ENCODE results near the gene ZNF236. TPM values are rescaled to one million over a fixed set of nuclear protein-coding genes. Genes with fewer than 3 reads are reported as not detected.

The ZNF236 gene
- total RNA-seq, 1 donor, result 11.6 TPM

DNA sequence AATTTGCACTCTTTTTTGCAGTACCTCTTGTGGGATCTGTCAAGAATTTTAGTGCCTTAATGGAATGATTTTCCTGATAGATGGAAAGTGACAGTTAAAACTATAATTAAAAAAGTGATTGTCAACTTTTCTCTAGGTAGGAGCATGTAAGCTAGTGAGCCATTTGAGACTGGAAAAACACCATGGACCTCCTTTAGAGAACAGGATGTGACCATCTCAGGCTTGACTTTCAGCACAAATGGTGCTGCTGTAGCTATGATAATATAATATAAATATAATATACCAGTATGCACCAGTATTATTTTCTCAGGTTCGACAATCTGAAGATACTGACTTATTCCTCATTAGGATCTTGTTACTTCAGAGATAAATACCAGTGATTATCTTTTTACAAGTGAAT lies 27.8 kb downstream of the ZNF236 start:
- peaks cover 4% of the 10 kb centered on the region for H3K36me3 ChIP-seq (ENCODE audit: insufficient read depth, low read length)
- peaks cover 6% of the 10 kb centered on the region for H4K20me1 ChIP-seq (ENCODE audit: insufficient read depth, low read length)
- no peak overlapping the region for H2AFZ ChIP-seq (ENCODE audit: low read length)
- H3K79me2 ChIP-seq (ENCODE audit: insufficient read depth, low read length), result peaks cover 31% of the 10 kb centered on the region
- H3K4me3 ChIP-seq (ENCODE audit: insufficient read depth, low read length), result no peak overlapping the region
- DNase-seq (ENCODE audit: insufficient read length, low spot score, missing footprints), result no peak
- H3K4me2 ChIP-seq (ENCODE audit: insufficient read depth, low read length), result no peak overlapping the region
- H3K27ac ChIP-seq (ENCODE audit: low read depth, low read length), result no peak overlapping the region
- H3K27me3 ChIP-seq (ENCODE audit: insufficient read depth, low read length), result no peaks in the 10 kb centered on the region
- H3K9me3 ChIP-seq (ENCODE audit: low read depth, low read length), result no peaks in the 10 kb centered on the region
- no peak for TF ChIP-seq CTCF (IDR thresholded peaks at IDR 0.05; ENCODE audit: extremely low read depth, low read depth, low read length)
- H3K4me1 ChIP-seq (ENCODE audit: insufficient read depth, low read length), result peaks cover 2% of the 10 kb centered on the region

DNA sequence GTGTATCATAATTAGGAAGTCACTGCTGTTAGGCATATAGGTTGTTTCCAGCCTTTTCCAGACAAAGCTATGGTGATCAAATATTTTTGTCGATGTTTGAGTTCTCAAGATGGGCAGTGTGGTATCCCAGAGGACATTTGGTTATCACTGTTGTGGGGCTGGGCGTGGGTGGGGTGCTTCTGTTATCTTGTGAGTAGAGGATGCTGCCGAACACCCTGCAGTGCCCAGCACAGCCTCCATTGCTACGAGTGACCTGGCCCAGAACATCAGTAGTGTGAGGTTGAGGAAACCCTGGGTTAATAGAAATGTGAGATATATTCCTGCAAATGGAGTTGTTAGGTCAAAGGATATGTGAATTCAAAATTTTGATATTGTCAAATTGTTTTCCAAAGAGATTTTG lies 33.2 kb downstream of the ZNF236 start:
- Histone ChIP-seq H3K4me1 (ENCODE audit: insufficient read depth, low read length) (no peaks in the 10 kb centered on the region), H3K4me3 (ENCODE audit: insufficient read depth, low read length) (no peak overlapping the region), H2AFZ (ENCODE audit: low read length) (no peak overlapping the region), H3K27me3 (ENCODE audit: insufficient read depth, low read length) (no peaks in the 10 kb centered on the region), H3K9me3 (ENCODE audit: low read depth, low read length) (no peaks in the 10 kb centered on the region), H3K36me3 (ENCODE audit: insufficient read depth, low read length) (peaks cover 7% of the 10 kb centered on the region), H4K20me1 (ENCODE audit: insufficient read depth, low read length) (no peaks in the 10 kb centered on the region), H3K4me2 (ENCODE audit: insufficient read depth, low read length) (no peak overlapping the region), H3K27ac (ENCODE audit: low read depth, low read length) (no peak overlapping the region), H3K79me2 (ENCODE audit: insufficient read depth, low read length) (peaks cover 1% of the 10 kb centered on the region)
- no peak for TF ChIP-seq CTCF (IDR thresholded peaks at IDR 0.05; ENCODE audit: extremely low read depth, low read depth, low read length)
- DNase-seq (ENCODE audit: insufficient read length, low spot score, missing footprints), result no peak

GRCh38 chr18:76857476-76857875 lies 35.1 kb downstream of the ZNF236 start:
- DNase-seq (ENCODE audit: insufficient read length, low spot score, missing footprints), result no peak
- TF ChIP-seq CTCF (IDR thresholded peaks at IDR 0.05; ENCODE audit: extremely low read depth, low read depth, low read length), result no peak

DNA sequence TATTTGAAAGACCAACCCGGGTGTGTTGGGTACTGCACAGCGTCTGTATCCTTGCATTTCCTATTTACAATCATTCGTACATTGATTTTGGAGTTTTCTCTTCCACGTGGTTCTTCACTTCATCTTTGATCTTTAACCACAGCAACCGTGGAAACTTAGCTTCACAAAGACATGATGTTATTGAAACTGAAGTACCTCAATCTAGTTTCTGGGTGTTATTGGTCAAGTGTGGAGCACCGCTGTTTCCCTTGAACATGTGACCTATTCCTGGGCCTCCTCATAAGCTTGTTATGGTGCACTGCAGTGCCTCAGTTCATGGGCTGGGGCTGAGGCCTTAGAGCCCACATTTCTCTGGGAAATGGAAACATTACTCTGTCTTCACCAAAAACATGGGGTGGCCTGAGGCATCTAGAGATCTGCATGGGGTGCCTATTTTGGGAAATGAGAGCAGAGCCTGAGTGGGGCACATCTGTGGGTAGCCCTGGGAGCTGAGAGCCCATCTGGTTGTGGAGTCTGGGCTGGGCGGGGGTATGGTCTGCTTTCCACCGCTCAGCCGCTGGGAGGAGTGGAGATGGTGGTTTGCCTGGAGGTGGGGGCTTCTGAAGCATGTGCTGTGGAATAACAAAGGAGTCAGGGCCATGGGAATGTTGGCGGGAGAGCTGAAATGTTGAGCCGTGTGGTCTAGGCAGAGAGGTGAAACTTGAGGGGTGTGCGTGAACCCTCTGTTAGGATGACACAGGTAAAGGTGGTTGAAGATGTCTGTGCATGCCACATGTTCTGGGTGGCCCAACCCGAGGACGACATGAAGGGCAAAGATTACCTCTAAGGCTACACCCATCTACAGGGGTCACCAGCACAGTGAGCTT lies 37.4 kb downstream of the ZNF236 start:
- Histone ChIP-seq H3K4me2 (ENCODE audit: insufficient read depth, low read length) (no peak overlapping the region), H4K20me1 (ENCODE audit: insufficient read depth, low read length) (no peaks in the 10 kb centered on the region), H2AFZ (ENCODE audit: low read length) (no peak overlapping the region), H3K9me3 (ENCODE audit: low read depth, low read length) (no peaks in the 10 kb centered on the region), H3K27ac (ENCODE audit: low read depth, low read length) (no peak overlapping the region), H3K4me3 (ENCODE audit: insufficient read depth, low read length) (no peak overlapping the region), H3K27me3 (ENCODE audit: insufficient read depth, low read length) (no peaks in the 10 kb centered on the region), H3K79me2 (ENCODE audit: insufficient read depth, low read length) (no peaks in the 10 kb centered on the region), H3K36me3 (ENCODE audit: insufficient read depth, low read length) (peaks cover 12% of the 10 kb centered on the region), H3K4me1 (ENCODE audit: insufficient read depth, low read length) (no peaks in the 10 kb centered on the region)
- no peak for TF ChIP-seq CTCF (IDR thresholded peaks at IDR 0.05; ENCODE audit: extremely low read depth, low read depth, low read length)
- no peak for DNase-seq (ENCODE audit: insufficient read length, low spot score, missing footprints)

More at GRCh38 chr18:76857476-76857875, 35.1 kb downstream of the ZNF236 start:
- Histone ChIP-seq H3K4me2 (ENCODE audit: insufficient read depth, low read length) (no peak overlapping the region), H3K27me3 (ENCODE audit: insufficient read depth, low read length) (no peaks in the 10 kb centered on the region), H4K20me1 (ENCODE audit: insufficient read depth, low read length) (no peaks in the 10 kb centered on the region), H2AFZ (ENCODE audit: low read length) (no peak overlapping the region), H3K4me3 (ENCODE audit: insufficient read depth, low read length) (no peak overlapping the region), H3K27ac (ENCODE audit: low read depth, low read length) (no peak overlapping the region), H3K9me3 (ENCODE audit: low read depth, low read length) (no peaks in the 10 kb centered on the region), H3K79me2 (ENCODE audit: insufficient read depth, low read length) (no peaks in the 10 kb centered on the region), H3K36me3 (ENCODE audit: insufficient read depth, low read length) (peaks cover 9% of the 10 kb centered on the region), H3K4me1 (ENCODE audit: insufficient read depth, low read length) (no peaks in the 10 kb centered on the region)
